GM10248 (cell line): ENCODE data around the gene ATG2B.

Source experiments
- CTCF ChIA-PET: fragments of 300-600 bp; sonication (Branson Sonifier 250); formaldehyde crosslinking; extraction: SDS; loops from one replicate; lab custom pipeline; 2021; ENCODE audit warnings: antibody characterized with exemption; lab: Yijun Ruan, JAX
- POLR2A ChIA-PET: fragments of 350-650 bp; sonication (Branson Sonifier 250); formaldehyde crosslinking; extraction: SDS; loops from one replicate; lab custom pipeline; 2020; ENCODE audit warnings: antibody characterized with exemption; lab: Yijun Ruan, JAX
- DNase-seq: peaks from one replicate; pipeline ENCODE4 v3.0.0; 2012; ENCODE audit errors: extremely low spot score
- CTCF ChIP-seq: IDR thresholded peaks from 2 replicates; pipeline ENCODE4 v1.5.1; 2012; ENCODE audit warnings: mild to moderate bottlenecking, low read depth; ENCODE audit errors: extremely low read depth, missing control alignments, control extremely low read depth

ATG2B gene

GRCh38 chr14:96263347-96264199 lies 99.6 kb downstream of the ATG2B start:
- TF ChIP-seq CTCF = no peak
- DNase-seq = no peak
- ChIA-PET POLR2A (no interaction called here), CTCF (interaction anchor here (0.9 to 1.8 kb wide), 3 partner anchors 10 to 163 kb away, joined by 4 to 9 read pairs (median 7); no protein-coding TSS in a partner anchor)

GRCh38 chr14:96261772-96262655 lies 101.1 kb downstream of the ATG2B start:
- CTCF ChIA-PET = interaction anchor here (0.8 to 2.0 kb wide), 9 partner anchors 9 to 161 kb away, joined by 3 to 9 read pairs (median 3); no protein-coding TSS in a partner anchor
- no peak for DNase-seq
- POLR2A ChIA-PET = no interaction called here
- no peak for TF ChIP-seq CTCF

GRCh38 chr14:96261053-96261452 lies 102.1 kb downstream of the ATG2B start:
- TF ChIP-seq CTCF = no peak
- POLR2A ChIA-PET = no interaction called here
- DNase-seq = no peak
- CTCF ChIA-PET = interaction anchor here (1.0 to 2.0 kb wide), 5 partner anchors 8 to 179 kb away, joined by 3 to 7 read pairs (median 4); no protein-coding TSS in a partner anchor

- ChIA-PET CTCF (interaction anchor here (0.8 to 1.5 kb wide), 3 partner anchors 14 to 178 kb away, joined by 4 to 6 read pairs (median 5); no protein-coding TSS in a partner anchor), POLR2A (no interaction called here)
- no peak for DNase-seq
- no peak for TF ChIP-seq CTCF
Measured at GRCh38 chr14:96260341-96260821, 102.8 kb downstream of the ATG2B start.

- no peak for DNase-seq
- TF ChIP-seq CTCF = no peak
- ChIA-PET CTCF (no interaction called here), POLR2A (no interaction called here)
Measured at GRCh38 chr14:96257900-96258299, 105.2 kb downstream of the ATG2B start.

GRCh38 chr14:96257056-96257455 lies 106.1 kb downstream of the ATG2B start:
- CTCF ChIA-PET = no interaction called here

More at GRCh38 chr14:96257056-96257455, 106.1 kb downstream of the ATG2B start:
- POLR2A ChIA-PET = no interaction called here
- no peak for DNase-seq
- no peak for TF ChIP-seq CTCF
